Left colon (tissue), 2 donors: ENCODE results near the gene TMEM94. TPM values are rescaled to one million over a fixed set of nuclear protein-coding genes. Genes with fewer than 3 reads are reported as not detected.
"Not testable (repeated sequence)": the region's sequence is repeated elsewhere in the genome, so short reads cannot be mapped to it uniquely, and the experiment has no call there.

Source experiments
- ATAC-seq: fragments of 200-7000 bp; cut with Tn5 transposase; one replicate; pipeline ENCODE4 v1.9.1; 2020; ENCODE audit warnings: mild to moderate bottlenecking, moderate library complexity
- DNase-seq, 2 donors: peaks; one replicate each; pipeline ENCODE4 v3.0.0-alpha.2; 2020
- intact Hi-C, 2 donors: fragments of 100-400 bp; cut with DNase I in 1 of 2; cut with micrococcal nuclease in 1 of 2; formaldehyde crosslinking; loops; one replicate each; pipeline versions ENCODE4 v1.11.2 to v1.14.0; 2022; cut with DNase I, micrococcal nuclease
- total RNA-seq, 2 donors: library from RNA; stranded (reverse); fragmentation: NEBNext Ultra II Directional; extraction: Animal tissue kit (Norgen Biotek cat#: 25700); gene quantifications; one replicate each; pipeline ENCODE4 v1.2.1, GENCODE V29; 2021
- donor health status: DM: no; HTN: no; CAD: no.
- donor health status: DM: yes; HTN: yes; CAD: no.

TMEM94 gene
- total RNA-seq, 2 donors from 2014 or later: 99.9 to 123 TPM

DNA sequence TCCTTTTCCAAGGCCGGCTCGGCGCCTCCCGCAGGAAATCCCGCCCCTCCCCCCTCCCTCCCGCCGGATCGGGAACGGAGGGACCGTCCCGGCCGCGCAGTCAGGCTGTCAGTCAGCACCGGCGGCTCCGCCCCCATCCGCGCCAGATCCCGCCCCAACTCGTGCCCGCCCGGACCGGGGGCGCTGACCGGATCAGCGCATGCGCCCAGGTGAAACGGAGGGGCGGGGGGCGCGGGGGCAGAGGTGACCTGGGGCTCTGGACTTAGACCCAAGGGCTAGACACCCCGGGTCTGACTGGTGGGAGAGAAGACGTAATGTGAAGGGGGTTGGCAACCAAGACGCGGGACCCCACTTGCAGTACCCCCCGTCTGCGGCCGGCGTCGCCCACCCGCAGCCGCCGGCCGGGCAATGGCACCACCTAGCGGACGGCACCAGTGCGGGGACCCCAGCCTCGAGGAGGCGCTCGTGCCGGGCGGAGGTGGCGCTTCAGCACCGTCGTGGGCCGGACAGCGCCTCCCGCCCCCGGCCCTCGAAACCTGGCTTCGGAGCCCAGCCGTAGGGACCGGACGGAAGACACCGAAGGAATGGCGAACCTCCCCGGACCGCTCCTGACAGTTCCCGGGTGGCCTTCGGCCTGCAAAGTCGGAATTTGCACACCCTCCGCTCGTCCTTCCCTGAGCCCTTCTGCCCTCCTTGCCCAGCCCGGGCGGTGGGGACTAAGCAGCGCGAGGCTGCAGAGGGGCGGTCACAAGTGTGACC, 59.2 kb downstream of the TMEM94 start, which contains the start of gene CASKIN2:
Gene CASKIN2 (minus strand): TSS at position 42 of the 759 bp plus-strand sequence. CDS start 1,733 bp downstream, outside the sequence.
- ATAC-seq (peak; percentile 80), DNase-seq (peak; percentile 96 to 98)
- intact Hi-C loops: loop anchor here in 1 of 2 donors (5.0 kb wide), 1 partner anchor 88 kb away; no protein-coding TSS in a partner anchor

DNA sequence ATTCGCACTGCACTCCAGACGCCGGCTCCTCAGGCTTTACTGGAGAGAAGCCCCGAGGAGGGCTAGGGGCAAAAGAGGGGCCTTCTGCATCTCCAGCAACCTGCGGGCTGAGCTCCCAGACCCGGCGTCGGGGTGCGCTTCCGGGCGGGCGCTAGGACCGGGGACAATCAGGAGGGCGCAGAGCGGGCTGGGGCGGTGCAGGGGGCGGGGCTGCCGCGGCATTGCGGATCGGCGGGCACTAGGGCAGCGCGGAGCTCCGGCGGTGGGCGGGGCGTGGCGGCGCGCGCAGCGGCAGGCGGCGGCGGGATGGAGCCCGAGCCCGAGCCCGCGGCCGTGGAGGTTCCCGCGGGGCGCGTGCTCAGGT, 59.8 kb downstream of the TMEM94 start, which contains the start of gene TSEN54:
Gene TSEN54 (plus strand): TSS at position 274 of the 364 bp plus-strand sequence. CDS start 33 bp downstream, at position 307.
- intact Hi-C loops: loop anchor here in 1 of 2 donors (5.0 kb wide), 1 partner anchor 89 kb away; no protein-coding TSS in a partner anchor
- ATAC-seq: peak; percentile 77
- DNase-seq: peak; percentile 96 to 97

GRCh38 chr17:75516619-75517296, 60.3 kb downstream of the TMEM94 start:
- DNase-seq (peak; percentile 52 to 58), ATAC-seq (peak; percentile 1)
- intact Hi-C loops: loop anchor here in 1 of 2 donors (5.0 kb wide), 1 partner anchor 89 kb away; no protein-coding TSS in a partner anchor

GRCh38 chr17:75517297-75517865, 60.9 kb downstream of the TMEM94 start:
- DNase-seq: peak; percentile 70 to 71
- intact Hi-C loops: loop anchor here in 1 of 2 donors (5.0 kb wide), 1 partner anchor 90 kb away; no protein-coding TSS in a partner anchor
- ATAC-seq: peak; percentile 30

DNA sequence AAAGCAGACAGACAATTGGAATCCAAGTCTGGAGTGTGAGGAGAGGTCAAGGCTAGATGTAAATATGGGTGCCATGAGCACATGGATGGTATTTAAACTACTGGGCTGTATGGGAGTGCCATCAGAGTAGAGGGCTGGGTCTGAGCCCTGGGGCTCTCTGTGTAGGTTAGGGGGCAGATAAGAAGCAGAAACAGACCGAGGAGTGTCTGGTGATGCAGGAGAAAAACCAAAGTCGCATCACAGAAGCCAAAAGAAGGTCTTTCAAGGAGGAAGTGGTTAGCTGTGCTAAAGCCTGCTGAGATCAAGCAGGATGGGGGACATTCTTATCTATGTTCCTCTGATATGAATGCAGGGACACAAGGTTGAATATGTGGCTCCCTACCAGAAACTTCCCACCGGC, 61.8 kb downstream of the TMEM94 start:
- ATAC-seq: no peak
- intact Hi-C loops: loop anchor here in 1 of 2 donors (5.0 kb wide), 1 partner anchor 91 kb away; no protein-coding TSS in a partner anchor
- no peak for DNase-seq

DNA sequence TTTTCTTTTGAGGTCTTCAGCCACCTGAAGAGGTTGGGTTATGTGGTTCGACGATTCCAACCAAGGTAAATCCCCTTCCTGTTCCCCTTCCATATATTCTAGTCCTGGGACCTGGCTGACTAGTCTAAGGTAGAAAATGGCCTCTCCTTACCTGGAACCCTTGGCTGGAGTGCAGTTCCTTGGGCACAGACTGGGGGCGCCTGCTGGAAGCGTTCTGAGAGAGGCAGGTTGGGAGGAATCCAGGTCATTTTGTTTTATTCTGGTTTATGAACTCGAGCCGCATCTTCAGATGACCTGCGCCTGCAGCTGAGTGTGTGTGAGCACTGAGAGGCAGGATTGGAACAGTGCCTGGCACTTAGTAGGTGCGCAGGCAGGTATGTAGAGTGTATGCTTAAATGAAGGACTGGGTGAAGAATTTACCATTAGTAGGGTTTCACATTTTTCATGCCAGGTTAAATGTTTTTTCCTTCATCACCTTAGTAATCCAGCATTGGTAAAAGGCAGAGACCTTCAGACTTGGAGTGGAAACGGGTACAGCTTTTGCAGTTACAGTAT, 62.6 kb downstream of the TMEM94 start:
- DNase-seq (no peak), ATAC-seq (no peak)
- intact Hi-C loops: loop anchor here in 1 of 2 donors (5.0 kb wide), 1 partner anchor 92 kb away; no protein-coding TSS in a partner anchor

DNA sequence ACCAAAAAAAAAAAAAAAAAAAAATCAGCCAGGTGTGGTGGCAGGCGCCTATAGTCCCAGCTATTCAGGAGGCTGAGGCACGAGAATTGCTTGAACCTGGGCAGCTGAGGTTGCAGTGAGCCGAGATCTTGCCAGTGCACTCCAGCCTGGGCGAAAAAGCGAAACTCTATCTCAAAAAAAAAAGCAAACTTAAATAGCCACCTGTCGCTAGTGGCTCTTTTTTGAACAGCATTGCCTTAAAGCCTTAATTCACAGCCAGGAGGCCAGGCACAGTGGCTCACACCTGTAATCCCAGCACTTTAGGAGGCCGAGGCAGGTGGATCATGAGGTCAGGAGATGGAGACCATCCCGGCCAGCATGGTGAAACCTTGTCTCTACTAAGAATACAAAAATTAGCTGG, 64.0 kb downstream of the TMEM94 start:
- intact Hi-C loops, ATAC-seq, DNase-seq: not testable (repeated sequence)

DNA sequence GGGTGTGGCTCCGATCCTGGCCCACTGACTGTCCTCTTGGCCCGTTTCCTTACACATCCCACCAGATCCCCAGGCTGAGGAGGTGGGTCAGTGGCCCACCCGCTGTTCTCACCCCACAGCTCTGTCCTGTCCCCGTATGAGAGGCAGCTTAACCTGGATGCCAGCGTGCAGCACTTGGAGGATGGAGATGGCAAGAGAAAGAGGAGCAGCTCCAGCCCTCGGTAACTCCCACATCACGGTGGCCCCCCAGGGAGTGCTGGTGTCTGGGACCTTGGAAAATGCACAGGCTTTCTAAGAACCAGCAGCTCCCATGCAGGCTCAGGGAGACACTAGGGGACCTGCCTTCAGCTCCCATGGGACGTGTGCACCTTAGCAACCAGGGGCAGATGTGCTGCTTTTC, 64.9 kb downstream of the TMEM94 start:
- ATAC-seq (no peak), DNase-seq (no peak)
- intact Hi-C loops: no loop called here

GRCh38 chr17:75521951-75522727, 65.7 kb downstream of the TMEM94 start:
- DNase-seq (no peak), ATAC-seq (no peak)
- intact Hi-C loops: no loop called here

GRCh38 chr17:75523647-75524046, 67.2 kb downstream of the TMEM94 start:
- no peak for DNase-seq
- no peak for ATAC-seq
- intact Hi-C loops: no loop called here

GRCh38 chr17:75524269-75524969, 68.0 kb downstream of the TMEM94 start:
- DNase-seq (no peak), ATAC-seq (no peak)
- intact Hi-C loops: no loop called here

GRCh38 chr17:75524970-75525805, 68.8 kb downstream of the TMEM94 start, which contains the start of gene LLGL2:
Gene LLGL2, plus strand, starts transcription at chr17:75525697. Its CDS starts 17,730 bp downstream, at chr17:75543427.
- intact Hi-C loops: no loop called here
- peak; percentile 73 for ATAC-seq

DNA sequence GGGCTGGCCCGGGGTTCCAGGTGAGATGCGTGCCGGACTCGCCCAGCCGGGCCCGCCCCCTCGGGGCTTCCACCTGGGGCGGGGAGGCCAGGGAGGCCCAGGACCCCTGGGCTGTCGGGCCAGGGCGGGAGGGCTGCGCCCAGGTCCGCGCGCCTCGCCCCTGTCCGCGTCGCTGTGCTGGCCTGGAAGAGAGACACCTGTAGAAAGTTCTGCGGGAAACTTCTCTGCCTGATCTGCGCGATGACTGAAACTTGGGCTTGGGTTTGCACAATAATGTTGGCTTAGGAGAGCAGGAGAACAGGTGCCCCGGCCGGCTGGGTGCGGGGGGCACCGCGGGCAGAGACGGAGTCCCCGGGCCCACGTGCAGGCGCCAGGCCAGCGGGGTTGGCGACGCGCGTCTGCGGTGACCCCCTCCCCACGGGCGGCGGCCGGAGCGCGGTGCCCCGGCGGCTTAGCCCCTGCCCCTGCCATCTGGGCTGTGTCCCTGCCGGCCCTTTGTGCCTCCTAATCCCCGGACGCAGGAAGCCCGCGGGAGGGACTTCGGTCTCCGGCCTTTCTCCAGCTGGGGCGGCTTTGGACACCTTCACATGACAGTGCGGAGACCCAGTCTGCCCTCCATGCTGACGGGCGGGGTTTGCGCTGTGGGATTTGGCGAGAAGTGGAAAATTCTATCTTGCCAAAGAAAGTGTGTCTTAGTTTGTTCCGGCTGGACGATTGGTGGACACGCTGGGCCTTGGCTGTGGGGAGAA, 69.5 kb downstream of the TMEM94 start:
- ATAC-seq: peak; percentile 15
- DNase-seq: peak in 1 of 2 donors; percentile 55
- intact Hi-C loops: no loop called here

More at GRCh38 chr17:75524970-75525805, 68.8 kb downstream of the TMEM94 start, which contains the start of gene LLGL2:
- peak; percentile 89 to 94 for DNase-seq

DNA sequence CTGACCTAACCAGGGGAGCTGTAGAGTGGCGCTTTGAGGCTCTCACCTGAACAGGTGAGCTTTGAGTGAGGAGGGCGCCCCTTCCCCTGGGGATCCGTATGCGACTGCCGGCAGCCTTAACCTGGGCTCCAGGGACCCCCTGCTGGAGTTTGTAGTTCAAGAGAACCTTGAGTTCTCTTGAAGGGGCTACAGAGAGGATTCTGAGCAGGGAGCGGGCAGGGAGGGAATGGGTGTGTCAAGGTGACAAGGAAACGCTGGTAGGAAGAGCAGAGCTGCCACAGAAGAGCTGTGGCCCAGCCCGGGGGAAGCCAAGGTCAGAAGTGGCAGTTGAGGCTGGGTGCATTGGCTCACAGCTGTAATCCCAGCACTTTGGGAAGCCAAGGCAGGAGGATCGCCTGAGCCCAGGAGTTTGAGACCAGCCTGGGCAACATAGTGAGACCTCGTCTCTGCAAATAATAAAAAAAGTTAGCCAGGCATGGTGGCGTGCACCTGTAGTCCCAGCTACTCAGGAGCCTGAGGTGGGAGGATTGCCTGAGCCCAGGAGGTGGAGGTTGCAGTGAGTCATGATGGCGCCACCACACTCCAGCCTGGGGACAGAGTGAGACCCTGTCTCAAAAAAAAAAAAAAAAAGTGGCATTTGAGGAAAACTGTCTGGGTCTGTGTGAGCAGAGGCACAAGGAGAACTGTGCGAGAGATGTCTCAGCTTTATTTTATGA, 70.3 kb downstream of the TMEM94 start:
- ATAC-seq: peak; percentile 59
- intact Hi-C loops: no loop called here
- DNase-seq: peak; percentile 82 to 83
